Central memory CD4-positive, alpha-beta T cell (primary cell): ENCODE results near the gene SLC11A2.
"Not testable (repeated sequence)": the region's sequence is repeated elsewhere in the genome, so short reads cannot be mapped to it uniquely, and the experiment has no call there.

ENCODE experiments used
- DNase-seq: peaks from one replicate; pipeline ENCODE4 v3.0.0; 2022

Gene SLC11A2

GRCh38 chr12:50936821-50937530 lies 89.2 kb downstream of the SLC11A2 start:
- no peak for DNase-seq

GRCh38 chr12:50934981-50935807 lies 91.0 kb downstream of the SLC11A2 start:
- DNase-seq = no peak

- no peak for DNase-seq
Measured at GRCh38 chr12:50934371-50934851, 91.8 kb downstream of the SLC11A2 start.

GRCh38 chr12:50933459-50934124 lies 92.6 kb downstream of the SLC11A2 start:
- no peak for DNase-seq

GRCh38 chr12:50932787-50933280 lies 93.3 kb downstream of the SLC11A2 start:
- no peak for DNase-seq

- not testable (repeated sequence) for DNase-seq
Measured at GRCh38 chr12:50930477-50930876, 95.7 kb downstream of the SLC11A2 start.

- no peak for DNase-seq
Measured at GRCh38 chr12:50929831-50930230, 96.4 kb downstream of the SLC11A2 start.
